ENCODE measurements around the gene EPS8L2.

GRCh38 chr11:729492-730074 is 23.6 kb downstream of the EPS8L2 start:
- TF ChIP-seq POLR2A (IDR thresholded peaks at IDR 0.05; ENCODE audit: low read depth, low read length) (no peak), TAF1 (IDR thresholded peaks at IDR 0.05; ENCODE audit: borderline replicate concordance, low read depth, low read length) (no peak), POLR2AphosphoS5 (IDR thresholded peaks at IDR 0.05; ENCODE audit: low read depth, low read length) (no peak)

Data from GM12892 (cell line).